Hematopoietic multipotent progenitor cell (in vitro differentiated cells): Measurements from ENCODE around the gene CADM1. TPM values are rescaled to one million over a fixed set of nuclear protein-coding genes. Genes with fewer than 3 reads are reported as not detected.

Experiments
- DNase-seq, 3 donors: peaks; one replicate each; pipeline ENCODE4 v3.0.0-alpha.2; 2011 to 2015; ENCODE audit warnings: low read depth in 2 of 3, low spot score in 2 of 3
- total RNA-seq: library from RNA; depleted of rRNA; stranded (reverse); fragments of >200 nt; gene quantifications from one replicate; pipeline ENCODE4 v1.2.3, GENCODE V29; 2012

CADM1 gene
- total RNA-seq, 1 donor: under 0.01 TPM

DNA sequence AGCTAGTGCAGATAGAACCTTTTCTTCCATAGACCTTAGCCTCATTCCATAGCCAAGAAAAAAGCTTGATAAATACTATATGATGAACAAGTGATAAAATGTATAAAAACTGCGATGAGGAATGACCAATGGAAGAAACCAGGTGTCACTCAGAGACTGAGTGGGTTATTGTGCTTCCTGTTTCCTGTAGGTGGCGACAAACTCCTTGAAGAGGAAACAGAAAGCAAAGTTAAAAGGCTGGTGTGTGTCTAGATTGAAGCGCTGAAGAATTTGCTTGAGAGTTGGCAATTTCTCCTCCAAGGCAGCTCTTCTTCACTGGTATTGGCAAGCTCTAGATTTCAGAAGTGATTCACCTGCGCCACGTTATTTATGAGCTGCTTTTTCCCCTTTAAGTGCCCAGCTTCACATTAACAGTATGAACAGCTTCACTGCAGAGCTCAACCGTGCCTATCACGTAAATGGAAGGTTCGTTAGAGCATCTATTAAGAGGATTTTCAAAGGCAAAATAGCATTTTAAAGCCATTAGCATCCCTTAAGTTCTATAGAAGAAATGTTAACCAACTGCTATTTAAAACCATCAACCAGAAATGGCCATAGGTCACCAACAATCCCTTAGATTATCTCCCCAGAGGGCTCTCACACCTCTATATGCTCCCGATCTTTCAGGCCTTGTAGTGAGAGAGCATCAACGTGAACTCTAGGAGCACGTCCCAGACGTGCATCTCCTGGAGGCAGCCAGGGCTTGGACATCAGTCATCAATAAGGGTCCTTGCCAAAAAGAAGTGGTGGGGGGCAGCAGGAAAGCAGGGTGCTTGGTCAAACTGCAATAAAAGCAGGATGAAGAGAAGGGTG is 179.4 kb downstream of the CADM1 start:
- peak in 2 of 3 donors; percentile 30 to 69 for DNase-seq

- no peak for DNase-seq
Observed at GRCh38 chr11:115322553-115323203, 181.5 kb downstream of the CADM1 start.

- DNase-seq: no peak
Observed at GRCh38 chr11:115321605-115322289, 182.5 kb downstream of the CADM1 start.

DNA sequence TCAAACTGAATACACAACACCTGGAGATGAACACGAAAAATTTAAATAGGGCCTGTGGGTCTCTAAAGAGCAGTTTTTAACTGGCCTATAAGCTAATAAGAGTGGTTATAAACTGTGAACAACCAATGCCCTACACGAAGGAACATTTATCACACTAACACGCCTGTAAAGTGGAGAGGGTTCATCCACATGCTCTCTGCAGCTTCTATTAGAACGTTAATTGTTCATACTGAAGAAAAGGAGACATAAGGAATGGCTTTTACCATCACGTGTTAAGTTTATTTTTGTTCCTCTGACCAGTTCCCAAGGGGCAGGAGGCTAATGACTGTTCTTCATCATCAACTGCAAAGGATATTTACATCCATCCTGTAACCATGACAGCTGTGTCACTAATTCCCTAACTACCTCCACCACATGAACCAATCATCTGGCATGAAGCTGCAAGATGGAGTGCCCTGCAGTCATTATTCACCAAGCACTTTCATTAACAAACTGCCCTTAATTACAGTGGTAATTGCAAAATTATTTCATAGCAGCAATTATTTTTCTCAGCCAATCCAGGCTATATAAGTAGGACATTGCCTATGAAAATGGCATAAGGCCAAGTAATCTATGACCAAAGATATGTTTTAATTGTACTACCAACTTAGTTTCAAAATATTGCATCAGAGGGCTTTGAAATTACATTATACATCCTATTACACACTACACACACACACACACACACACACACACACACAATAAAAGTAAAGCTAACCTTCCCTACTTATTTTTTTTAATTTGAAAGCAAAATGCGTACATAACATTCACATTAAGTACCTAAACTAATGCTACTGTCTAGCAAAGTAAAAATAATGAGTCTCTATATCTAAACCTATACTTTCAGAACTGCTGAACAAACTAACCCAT is 186.7 kb downstream of the CADM1 start:
- DNase-seq: no peak

DNA sequence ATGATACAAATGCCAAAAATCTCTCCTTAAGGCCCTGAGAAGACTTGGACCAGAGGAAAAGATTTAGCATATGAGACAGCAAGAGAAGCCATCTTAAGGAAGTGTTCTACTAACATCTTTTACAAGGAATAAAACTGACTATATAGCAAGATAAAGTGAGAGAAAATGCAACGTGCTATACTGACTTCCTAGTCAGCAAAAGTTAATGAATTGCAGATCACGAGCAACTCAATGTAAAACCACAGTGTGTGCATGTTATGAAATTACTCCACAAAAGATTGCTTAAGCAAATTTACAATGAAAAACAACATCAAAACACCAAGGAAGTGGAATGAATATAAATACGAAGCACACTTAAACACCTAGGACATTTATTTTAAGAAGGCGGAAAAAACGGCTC is 187.5 kb downstream of the CADM1 start:
- no peak for DNase-seq

GRCh38 chr11:115314330-115314920 is 189.8 kb downstream of the CADM1 start:
- no peak for DNase-seq

GRCh38 chr11:115313224-115313838 is 190.9 kb downstream of the CADM1 start:
- DNase-seq: no peak

DNA sequence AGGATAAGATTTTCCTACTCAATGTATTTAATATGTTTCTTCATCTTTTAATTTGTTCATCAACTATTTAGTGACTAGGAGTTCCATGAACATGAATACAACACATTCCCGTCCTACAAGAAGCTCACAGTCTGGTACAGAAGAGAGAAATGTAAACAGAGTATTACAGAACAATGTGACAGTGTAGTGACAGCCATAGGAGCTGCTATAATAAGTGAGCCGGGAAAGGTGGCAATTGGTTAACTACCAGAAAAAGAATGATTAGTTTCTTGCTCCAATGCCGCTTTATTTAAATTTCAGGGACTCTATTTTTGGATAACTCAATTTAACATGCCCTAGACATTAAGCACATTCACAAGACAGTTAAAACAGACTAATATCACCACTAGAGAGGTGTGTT is 192.3 kb downstream of the CADM1 start:
- no peak for DNase-seq

GRCh38 chr11:115306689-115307088 is 197.5 kb downstream of the CADM1 start:
- DNase-seq: no peak

DNA sequence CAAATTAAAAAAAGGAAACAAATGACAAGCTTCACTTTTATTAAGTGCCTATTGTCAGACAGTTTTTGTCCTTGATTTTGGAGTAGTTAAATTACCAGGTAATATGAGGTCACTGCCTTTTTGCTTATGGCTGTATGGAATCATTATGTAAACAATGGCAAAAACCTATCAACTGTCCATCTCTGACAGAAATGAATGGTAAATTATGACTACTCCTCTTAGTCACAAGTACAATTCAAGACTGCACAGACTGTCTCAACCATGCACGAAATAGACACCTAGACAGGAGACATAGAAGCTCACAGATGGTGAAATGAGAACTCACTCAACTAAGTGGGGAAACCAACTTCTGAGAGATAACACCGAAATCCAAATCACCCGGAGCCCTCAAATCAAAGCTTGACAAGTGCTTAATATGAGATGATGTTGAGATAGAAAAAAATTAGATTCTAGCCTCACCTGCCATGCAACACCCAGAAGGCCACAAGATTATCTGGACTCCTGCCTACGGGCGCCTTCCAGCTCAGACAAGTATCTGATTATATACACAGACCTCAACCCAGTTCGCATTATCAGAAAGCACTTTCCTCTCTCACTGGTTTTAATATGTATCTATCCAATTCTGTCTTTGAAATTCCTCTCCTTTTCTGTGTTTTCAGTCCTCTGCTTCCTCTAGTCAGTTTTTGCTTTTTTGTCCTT is 199.3 kb downstream of the CADM1 start:
- no peak for DNase-seq

GRCh38 chr11:115303929-115304531 is 200.2 kb downstream of the CADM1 start:
- no peak for DNase-seq

- DNase-seq: no peak
Observed at GRCh38 chr11:115302946-115303703, 201.1 kb downstream of the CADM1 start.

DNA sequence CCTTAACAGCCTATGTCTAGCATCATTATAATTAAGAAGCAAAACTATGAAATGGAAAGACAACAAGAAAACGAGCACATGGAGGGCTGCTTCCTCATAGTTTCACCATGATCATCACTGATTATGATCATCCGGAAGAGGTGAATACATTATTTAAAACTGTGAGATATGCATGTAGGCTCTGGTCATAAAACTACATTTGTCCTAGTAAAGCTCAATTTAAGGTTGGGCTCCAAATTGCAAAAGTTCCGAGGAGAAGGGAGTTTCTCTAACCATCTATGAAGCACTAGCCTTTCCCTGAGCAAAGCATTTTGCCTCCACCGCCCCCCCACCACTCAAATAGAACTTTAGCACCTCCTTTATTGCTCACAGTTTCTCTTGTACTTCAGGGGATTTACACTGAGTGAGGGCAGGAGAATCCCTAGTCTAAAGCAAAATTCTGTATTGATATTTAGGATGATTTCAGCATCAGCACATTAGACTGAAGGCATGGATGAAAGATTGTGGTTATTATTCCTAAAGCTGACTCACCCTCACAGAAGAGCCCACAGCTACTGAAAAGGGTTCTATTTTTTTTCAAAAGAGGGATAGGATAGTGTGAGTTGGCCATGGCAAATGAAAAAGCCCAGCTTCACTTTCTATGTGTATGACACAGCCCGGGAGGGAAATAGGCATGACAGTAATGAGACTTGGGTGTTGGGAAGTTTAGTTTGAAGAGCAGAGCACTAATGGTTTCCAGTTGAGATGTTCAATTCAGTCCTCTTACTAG is 203.4 kb downstream of the CADM1 start:
- DNase-seq: no peak

- no peak for DNase-seq
Observed at GRCh38 chr11:115298300-115299012, 205.8 kb downstream of the CADM1 start.

GRCh38 chr11:115297330-115297729 is 206.9 kb downstream of the CADM1 start:
- no peak for DNase-seq

GRCh38 chr11:115291325-115291724 is 212.9 kb downstream of the CADM1 start:
- no peak for DNase-seq

DNA sequence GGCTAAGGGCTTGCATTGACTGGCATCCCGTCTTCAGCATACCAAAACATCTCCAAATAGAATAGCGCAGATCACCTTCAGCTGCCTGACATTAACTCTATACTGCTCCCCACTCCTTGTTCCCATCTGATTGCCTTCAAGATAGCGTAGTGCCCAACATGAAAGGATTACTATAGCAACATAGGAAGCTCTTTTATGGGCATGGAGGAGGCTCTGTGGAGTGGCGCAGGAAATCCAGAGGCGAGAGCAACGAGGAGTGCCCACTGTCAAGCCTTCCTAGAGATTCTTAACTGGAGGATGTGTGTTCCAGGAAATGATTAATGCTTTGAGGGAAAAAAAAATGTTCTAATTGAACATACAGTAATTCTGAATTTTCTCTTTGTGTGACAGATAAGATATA is 213.3 kb downstream of the CADM1 start:
- no peak for DNase-seq
